OCI-LY7 (cell line): ENCODE measurements around the gene HUNK.

Experiments
- CTCF ChIP-seq: fragments of 200-600 bp; sonication (generic); conservative IDR thresholded peaks from 2 replicates; pipeline ENCODE4 v1.5.1; 2014; ENCODE audit warnings: mild to moderate bottlenecking, antibody characterized with exemption, low read length, moderate library complexity, mixed read lengths
- EZH2phosphoT487 ChIP-seq: fragments of 200-600 bp; sonication (generic); IDR thresholded peaks from 2 replicates; pipeline ENCODE4 v1.6.1; 2018; ENCODE audit warnings: low read depth, borderline replicate concordance, mild to moderate bottlenecking, mixed run types, antibody characterized with exemption, low read length, moderate library complexity, mixed read lengths

GRCh38 chr21:31930001-31930400 lies 57.2 kb downstream of the HUNK start:
- TF ChIP-seq CTCF, result no peak
- no peak for TF ChIP-seq EZH2phosphoT487
